H1 (cell line): Measurements from ENCODE around the gene AURKAIP1. TPM values are rescaled to one million over a fixed set of nuclear protein-coding genes. Genes with fewer than 3 reads are reported as not detected.

ENCODE experiments used
- CBX5 ChIP-seq: fragments of 300-800, 300-1000 bp; sonication (generic); IDR thresholded peaks from 2 replicates; pipeline ENCODE4 v1.7.1; 2016; ENCODE audit warnings: antibody characterized with exemption, low read length, low read depth
- E2F6 ChIP-seq: IDR thresholded peaks from 2 replicates; pipeline ENCODE4 v1.6.1; 2012; ENCODE audit warnings: inconsistent platforms
- GABPA ChIP-seq: IDR thresholded peaks from 2 replicates; pipeline ENCODE4 v1.6.1; 2011; ENCODE audit warnings: mild to moderate bottlenecking, low read length, moderate library complexity, borderline replicate concordance; ENCODE audit not compliant: insufficient read depth
- MAFK ChIP-seq: IDR thresholded peaks from 2 replicates; pipeline ENCODE4 v1.6.1; 2012; ENCODE audit warnings: low read depth, mild to moderate bottlenecking, improper control_type of control experiment, low read length
- polyA plus RNA-seq, 7 experiments: library from polyadenylated mRNA; depleted of rRNA in 3 of 7; stranded (reverse) in 5 of 7; unstranded in 2 of 7; fragments of >200 nt in 5 of 7; fragments of 200-250 nt in 2 of 7; gene quantifications; 1 replicate in 5 of 7; 2 replicates in 1 of 7; 4 replicates in 1 of 7; pipeline versions ENCODE4 v1.2.1 to v1.2.3, GENCODE V29; 2011 to 2013; ENCODE audit warnings: missing spikeins in 2 of 7, mixed read lengths in 2 of 7
- total RNA-seq: library from RNA; stranded (reverse); fragmentation: NEBNext Ultra II Directional; extraction: Animal tissue kit (Norgen Biotek cat#: 25700); gene quantifications from 2 replicates; pipeline ENCODE4 v1.2.1, GENCODE V29; 2021

Gene AURKAIP1
- total and polyA plus RNA-seq, 2 of the 8 experiments (the other 6 are each of a cell fraction or from before 2014, with no cell fraction given), result 87.8 to 194 TPM

- TF ChIP-seq E2F6, result peak; percentile 16
- no peak for TF ChIP-seq GABPA
- TF ChIP-seq MAFK, result no peak
- no peak for TF ChIP-seq CBX5
These were observed 20.4 kb downstream of the AURKAIP1 start (continued) for GRCh38 chr1:1354271-1355247.
